Suppressor macrophage treated with lipopolysaccharide for 1 hour (primary cell): ENCODE measurements around the gene OR52J3.
A peak's percentile ranks its signal among the peaks of the same experiment; 100 is the strongest.
"Not testable (repeated sequence)": the region's sequence is repeated elsewhere in the genome, so short reads cannot be mapped to it uniquely, and the experiment has no call there.

ENCODE experiments used
- DNase-seq, 3 donors: peaks; one replicate each; pipeline ENCODE4 v3.0.0-alpha.2; 2020 to 2022

OR52J3 gene

DNA sequence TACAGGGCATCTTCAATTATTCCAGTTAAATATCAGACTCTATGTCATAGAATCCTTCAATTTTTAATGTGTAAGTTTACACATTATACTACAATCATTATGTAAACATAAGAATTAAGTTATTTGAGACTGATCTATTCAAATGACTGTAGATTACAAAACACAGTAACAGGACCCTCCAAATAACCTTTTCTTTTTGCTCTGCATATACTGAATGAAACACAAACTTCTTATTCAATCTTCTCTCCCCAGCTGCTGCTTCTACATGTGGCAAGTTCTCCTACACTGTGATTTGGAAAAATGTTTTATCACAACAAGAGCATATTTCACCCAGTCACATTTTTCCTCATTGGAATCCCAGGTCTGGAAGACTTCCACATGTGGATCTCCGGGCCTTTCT lies at the start of gene OR52J3:
Gene OR52J3 (plus strand): TSS at position 301 of the 400 bp plus-strand sequence. CDS start 0 bp downstream, at position 301.
- DNase-seq, result no peak

DNA sequence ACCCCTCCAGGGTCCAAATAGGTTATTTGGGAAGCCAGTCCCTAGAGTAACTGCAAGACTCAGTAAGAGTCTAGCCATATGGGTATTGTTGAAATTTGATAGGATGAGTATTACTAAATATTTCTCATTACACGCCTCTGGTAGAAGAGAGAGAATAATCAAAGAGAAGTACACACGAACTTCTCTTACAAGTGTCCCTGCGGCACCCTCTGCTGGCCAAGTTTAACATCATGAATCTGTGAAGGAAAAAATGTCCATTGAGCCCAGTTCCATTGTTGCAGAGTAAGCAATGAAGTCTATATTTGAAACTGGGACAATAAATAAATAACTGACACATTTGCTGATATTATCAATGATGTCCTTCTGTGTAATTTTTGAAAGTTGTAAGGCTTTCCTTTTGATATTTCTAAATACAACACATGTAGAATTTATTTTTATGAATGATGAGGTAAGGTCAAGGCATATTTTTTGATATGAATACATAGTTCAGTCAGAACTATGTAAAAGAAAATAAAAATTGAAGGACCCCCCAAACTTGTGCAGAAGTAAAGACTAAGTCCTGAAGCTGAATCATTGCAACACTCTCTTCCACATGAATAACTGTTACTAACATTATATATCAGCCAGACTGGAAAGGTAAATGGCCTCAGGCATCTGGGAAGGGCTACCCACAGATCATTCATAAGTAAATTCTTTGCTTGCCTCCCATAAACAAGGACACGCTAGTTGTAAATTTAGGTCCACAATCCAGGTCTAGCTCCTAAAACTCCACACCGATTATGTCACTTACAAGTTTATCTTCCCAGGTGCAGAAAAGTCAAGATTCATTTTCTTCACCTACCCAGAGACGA lies 41.7 kb upstream of the OR52J3 start:
- peak; percentile 32 to 64 (median 49) for DNase-seq

DNA sequence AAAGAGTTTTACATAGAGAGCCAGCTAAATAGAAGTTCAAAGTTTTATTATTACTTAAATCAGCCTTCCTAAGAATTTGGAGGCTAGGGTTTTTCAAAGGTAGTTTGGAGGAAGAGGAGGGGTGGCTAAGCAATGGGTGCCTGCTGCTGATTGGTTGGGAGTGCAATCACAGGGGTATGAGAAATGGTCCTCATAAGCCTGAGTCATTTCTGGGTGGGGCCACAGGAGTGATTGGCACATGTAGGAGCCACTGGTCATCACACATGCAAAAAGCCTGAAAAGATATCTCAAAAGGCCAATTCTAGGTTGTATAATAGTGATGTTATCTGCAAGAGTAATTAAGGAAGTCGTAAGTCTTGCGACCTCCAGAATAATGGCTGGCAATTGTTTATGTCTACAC lies 38.8 kb upstream of the OR52J3 start:
- DNase-seq, result peak; percentile 4 to 20 (median 15)

DNA sequence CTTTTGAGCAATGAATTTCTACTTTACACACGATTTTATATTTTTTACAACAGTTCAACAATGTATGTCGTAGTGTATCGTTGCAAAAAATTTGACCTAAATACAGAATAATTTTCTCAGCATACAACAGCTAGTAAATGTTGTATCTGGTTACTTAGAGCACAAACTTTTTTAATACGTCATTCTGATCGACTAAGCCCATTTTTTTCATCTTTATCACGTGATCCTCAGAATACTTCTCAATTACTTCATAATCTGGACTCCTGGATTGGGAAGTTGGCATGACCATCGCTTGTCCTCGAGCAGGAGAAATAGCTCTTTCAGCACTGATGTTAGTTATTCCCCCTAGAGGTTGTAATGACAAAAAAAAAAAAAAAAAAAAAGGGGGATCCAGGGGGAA lies 35.1 kb upstream of the OR52J3 start:
- DNase-seq, result no peak

DNA sequence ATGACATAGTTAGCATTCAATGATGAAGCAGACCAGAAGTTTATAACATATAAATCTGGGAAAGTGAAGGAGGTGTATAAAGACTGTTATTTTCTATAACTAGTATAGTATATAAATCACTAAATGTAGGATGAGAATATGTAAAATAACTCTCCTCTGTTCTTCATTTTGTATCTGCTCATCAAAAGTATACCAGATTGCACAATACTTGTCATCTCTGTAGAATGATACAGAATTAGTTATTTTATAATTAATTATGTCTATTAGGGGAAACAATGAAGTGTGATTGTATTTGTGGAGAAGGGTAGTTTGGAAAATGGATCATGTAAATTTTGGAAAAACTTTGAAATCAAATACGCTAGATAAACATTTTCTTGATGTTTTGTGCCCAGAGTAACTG lies 33.3 kb upstream of the OR52J3 start:
- DNase-seq, result no peak

DNA sequence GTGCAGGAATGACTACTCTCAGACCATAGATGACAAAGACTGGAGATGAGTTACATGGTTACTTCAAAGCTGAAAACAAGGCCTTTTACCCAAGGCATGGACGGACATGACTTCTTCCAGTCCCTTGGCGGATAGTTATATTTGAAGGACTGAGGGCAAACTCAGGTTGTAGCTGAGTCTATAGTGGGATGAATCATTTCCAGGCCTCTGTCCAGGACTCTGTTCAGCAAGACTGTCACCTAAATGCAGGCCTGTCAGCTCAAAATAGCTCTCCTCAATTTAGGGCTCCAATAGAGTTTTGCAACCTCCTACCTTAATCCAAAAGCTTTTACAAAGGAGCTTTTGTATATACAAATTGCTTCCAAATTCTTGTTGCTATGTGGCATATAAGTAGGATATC lies 24.3 kb upstream of the OR52J3 start:
- no peak for DNase-seq

DNA sequence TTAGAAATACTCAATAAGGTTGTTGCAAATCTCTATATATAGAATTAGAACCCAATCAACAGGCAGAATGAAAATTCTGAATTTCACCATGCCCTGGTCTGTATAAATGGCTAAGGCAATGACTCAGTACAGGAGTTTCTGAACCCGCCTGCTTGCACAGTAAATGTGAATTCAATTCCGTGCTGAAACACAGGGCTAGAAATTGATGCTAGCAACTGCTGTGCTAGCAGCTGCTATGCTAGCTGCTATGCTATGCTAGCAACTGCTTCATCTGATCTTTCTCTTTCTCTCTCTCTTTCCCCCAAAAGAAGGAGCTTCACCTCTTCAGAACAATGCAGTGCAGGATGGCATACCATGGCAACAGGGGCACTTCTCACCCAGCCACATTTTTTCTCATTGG lies 9.7 kb upstream of the OR52J3 start:
- no peak for DNase-seq

DNA sequence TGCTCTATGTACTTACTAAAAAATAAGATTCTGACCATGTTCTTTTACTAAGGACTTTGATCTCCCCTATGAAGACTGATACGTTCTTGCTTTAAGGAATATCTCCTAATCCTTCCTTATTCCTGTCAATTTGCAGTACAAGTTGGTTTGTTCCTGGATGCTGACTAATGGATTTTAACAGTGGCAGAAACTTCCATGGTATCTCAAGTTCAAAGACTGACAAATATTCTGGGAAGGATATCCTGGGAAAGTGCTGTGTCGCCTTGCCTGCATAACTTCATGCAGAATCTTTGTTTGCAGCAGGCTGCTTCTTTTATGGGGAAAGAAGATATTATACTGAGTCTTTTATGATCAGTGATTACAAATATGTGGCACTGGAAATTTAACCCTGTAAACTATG lies 8.4 kb upstream of the OR52J3 start:
- DNase-seq, result no peak

DNA sequence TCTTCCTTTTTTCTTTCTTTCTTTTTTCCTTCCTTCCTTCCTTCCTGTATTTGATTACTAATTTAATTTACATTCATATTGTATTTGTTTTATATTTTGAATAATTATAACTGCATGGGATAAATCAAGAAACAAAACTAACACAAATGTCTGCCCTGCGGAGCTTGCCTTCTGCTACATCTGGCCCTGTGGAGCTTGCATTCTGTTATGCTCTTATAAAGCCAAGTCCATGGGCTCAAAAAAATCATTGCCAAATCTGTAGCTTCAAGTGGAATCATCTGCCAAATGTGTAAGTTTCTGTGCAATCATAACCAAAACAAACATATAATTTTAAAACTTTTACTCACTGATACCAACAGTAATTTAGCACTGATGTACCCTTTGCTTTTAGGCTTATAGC lies 8.0 kb upstream of the OR52J3 start:
- no peak for DNase-seq

DNA sequence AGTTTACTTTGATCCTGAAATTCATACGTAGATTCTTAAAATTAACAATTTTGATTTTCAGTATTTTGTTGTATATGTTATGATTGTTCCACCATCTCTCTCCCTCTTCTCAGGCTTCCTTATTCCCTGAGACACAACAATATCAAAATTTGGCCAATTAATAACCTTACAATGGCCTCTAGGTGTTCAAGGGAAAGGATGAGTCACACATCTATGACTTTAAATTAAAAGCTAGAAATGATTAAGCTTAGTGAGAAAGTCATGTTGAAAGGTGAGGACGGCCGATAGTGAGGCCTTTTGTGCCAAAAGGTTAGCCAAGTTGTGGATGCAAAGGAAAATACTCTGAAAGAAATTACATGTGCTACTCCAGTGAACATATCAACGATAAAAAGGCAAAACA lies 5.5 kb upstream of the OR52J3 start:
- no peak for DNase-seq

DNA sequence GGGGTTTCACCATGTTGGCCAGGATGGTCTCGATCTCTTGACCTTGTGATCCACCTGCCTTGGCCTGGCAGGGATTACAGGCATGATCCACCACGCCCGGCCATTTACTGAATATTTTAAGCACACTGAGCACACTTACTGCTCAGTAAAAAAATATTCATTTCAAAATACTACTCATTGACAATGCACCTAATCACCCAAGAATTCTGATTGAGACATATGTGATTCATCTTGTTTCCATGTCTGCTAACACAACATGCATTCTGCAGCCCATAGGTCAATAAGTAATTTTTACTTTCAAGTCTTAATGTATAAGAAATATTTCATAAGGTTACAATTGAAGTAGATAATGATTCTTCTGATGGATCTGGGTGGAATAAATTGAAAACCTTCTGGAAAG lies 4.2 kb upstream of the OR52J3 start:
- no peak for DNase-seq

DNA sequence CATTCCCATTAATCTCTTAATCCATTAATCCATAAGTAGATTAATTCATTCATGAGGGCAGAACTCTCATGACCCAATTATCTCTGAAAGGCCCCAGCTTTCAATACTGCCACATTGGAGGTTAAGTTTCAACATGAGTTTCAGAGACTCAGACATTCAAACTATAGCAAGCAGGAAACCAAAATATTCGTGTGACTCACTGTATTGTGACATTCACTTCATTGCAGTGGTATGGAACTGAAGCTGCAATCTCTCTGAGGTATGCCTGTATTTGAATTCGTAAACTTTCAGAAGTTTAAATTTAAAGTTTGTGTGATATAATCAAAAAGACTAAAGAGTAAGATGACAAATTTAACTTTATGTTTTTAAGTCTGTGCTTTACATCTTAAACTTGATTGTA lies 2.9 kb upstream of the OR52J3 start:
- no peak for DNase-seq

DNA sequence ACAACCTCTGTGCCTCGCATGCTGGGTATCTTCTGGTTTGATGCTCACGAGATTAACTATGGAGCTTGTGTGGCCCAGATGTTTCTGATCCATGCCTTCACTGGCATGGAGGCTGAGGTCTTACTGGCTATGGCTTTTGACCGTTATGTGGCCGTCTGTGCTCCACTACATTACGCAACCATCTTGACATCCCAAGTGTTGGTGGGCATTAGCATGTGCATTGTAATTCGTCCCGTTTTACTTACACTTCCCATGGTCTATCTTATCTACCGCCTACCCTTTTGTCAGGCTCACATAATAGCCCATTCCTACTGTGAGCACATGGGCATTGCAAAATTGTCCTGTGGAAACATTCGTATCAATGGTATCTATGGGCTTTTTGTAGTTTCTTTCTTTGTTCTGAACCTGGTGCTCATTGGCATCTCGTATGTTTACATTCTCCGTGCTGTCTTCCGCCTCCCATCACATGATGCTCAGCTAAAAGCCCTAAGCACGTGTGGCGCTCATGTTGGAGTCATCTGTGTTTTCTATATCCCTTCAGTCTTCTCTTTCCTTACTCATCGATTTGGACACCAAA lies 516 bp downstream of the OR52J3 start:
- no peak for DNase-seq

DNA sequence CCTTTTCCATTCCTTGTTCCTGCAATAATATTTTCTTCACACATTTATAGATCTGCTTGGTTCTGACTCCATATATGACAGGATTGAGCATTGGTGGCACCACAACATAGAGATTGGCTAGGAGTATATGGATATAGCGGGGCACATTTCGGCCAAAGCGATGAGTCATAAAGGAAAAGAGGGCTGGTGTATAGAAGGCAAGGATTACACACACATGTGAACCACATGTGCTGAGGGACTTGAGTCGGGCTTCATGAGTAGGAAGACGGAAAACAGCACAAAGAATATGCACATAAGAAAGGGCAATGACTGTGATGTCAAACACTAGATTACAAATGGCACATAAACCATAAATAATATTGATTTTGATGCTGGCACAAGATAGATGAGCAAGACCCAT lies 12.4 kb downstream of the OR52J3 start:
- not testable (repeated sequence) for DNase-seq

DNA sequence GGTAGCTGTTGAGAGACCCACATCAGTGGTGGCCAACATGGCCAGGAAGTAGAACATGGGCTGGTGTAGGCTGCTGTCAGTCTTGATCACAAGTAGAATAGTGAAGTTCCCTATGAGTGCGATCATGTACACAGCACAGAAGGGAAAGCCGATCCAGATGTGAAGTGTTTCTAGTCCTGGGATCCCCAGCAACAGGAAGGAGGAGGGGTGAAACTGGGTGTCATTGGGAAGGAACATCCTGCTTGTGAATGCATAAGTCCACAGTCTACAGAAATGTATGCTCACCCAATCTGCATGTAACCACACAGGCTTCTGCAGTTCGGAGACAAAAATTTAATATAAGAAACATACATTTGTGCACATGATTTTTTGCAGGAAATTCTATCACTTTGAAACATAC lies 13.1 kb downstream of the OR52J3 start, which contains the start of gene OR52E2:
Gene OR52E2 (minus strand): TSS at position 237 of the 400 bp plus-strand sequence. CDS start 0 bp downstream, at position 237.
- DNase-seq, result no peak

DNA sequence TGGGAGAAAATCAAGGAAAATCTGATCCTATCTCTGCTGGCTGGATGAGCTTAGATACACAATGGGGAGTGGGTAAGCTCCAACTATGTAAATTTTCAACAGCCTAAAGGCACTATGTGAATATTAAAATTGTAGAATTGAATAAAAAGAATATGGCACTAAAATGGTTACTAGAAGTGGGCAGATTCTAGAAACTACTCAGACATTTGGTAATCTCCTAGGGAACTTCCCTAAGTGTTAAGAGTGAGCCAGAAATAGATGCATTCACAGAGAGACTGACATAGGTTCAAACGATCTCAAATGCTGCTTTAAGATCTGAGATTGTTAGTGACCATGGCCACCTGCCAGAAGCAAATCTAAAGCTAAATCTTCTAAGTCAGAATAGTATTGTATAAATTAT lies 18.7 kb downstream of the OR52J3 start:
- DNase-seq, result peak in 1 of 3 donors; percentile 5

DNA sequence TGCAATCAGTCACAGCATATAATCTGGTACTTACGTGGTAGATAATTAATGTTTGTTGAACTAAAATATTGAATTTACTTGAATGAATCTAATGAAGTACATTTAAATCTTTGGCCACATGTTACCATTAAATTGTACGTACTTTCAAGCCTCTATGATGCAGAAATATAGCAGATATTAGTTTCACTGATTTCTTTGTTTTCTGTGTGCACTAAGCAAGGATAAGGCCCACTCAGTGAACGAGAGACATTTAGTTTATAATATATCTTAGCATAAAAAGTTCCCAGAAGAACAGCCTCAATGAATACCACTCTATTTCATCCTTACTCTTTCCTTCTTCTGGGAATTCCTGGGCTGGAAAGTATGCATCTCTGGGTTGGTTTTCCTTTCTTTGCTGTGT lies 22.9 kb downstream of the OR52J3 start, which contains the start of gene OR52E1:
Gene OR52E1 (plus strand): TSS at position 301 of the 400 bp plus-strand sequence.
- no peak for DNase-seq

DNA sequence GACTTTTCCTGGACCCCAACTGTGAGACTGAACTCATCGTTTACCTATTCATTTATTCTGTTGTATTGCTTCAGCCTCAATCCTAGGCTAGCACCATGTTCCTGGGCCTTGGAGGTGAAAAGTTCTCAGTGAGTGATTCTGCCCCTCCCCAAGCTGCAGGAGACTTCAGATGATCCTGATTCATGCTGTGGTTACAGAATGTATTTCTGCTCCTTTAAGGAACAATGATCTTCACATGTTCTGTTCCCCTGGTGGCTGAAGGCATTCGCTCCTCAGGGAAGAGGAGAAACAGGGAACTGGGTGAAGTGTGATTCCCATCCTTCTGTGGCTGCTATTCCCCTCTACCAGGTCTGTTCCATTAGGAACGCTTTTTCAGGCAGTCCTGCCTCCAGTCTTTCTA lies 25.5 kb downstream of the OR52J3 start:
- no peak for DNase-seq

DNA sequence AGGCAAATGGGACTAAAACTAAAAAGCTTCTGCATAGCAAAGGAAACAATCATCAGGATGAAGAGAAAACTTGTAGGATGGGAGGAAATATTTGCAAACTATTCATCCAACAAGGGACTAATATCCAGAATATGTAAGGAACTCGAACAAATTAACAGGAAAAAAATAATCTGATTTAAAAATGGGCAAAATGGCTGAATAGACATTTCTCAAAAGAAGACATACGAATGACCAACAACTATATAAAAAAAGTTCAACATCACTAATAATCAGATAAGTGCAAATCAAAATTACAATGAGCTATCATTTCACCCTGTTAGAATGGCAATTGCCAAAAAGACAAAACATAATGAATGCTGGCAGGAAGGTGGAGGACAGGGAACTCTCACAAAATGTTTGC lies 35.1 kb downstream of the OR52J3 start:
- DNase-seq, result no peak

DNA sequence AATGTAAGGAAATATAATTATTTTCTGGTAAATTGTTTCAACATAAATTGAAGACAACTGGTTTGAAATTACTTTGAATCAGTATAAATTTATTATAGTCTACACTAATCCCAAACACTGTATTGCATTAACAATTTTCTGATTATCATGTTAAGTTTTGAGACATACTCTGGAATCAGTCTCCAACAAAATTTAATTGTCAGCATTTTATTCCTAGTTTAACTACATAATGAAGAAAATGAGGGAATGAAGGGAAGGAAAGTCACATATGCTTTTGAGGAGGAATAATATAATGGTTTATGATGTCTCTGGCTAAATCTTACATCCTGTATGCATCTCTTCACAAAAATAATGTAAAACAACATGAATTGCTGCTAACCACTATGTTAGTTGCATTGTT lies 37.3 kb downstream of the OR52J3 start:
- DNase-seq, result no peak

DNA sequence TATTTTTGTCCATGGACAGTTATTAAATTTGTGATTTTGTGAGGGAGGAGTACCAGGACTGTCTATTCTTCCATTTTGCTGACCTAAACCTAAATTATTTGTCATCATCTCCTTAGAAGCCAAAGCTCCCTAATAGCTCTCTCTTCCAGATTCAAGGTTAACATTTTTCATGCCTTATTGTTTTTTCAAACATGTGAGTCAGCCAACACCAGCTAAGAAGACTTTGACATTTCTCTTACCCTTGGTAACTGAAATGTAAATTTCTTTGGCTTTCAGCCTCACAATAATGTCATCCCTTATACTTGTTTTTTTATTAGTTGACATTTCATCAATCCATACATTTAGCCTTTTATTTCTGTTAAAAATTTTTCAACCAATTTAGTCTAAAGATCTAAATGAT lies 42.2 kb downstream of the OR52J3 start:
- DNase-seq, result no peak

DNA sequence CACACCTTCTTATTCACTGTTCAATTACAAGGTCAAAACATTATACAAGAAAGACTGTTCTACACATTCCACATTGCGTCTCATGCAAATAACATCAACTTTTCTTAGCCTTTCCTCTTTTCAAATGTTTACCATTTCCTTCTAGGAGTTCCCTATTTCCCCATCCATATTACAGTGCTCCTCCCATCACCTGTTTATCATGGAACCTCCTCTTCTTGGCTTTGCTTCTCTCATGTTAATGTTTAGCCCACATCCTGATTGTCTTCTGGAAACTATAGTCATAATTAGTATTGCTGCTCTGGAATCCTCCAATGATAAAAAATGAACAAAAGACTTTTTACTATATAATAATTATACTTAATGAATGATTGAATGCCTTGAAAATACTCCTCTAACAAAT lies 44.3 kb downstream of the OR52J3 start:
- DNase-seq, result no peak

DNA sequence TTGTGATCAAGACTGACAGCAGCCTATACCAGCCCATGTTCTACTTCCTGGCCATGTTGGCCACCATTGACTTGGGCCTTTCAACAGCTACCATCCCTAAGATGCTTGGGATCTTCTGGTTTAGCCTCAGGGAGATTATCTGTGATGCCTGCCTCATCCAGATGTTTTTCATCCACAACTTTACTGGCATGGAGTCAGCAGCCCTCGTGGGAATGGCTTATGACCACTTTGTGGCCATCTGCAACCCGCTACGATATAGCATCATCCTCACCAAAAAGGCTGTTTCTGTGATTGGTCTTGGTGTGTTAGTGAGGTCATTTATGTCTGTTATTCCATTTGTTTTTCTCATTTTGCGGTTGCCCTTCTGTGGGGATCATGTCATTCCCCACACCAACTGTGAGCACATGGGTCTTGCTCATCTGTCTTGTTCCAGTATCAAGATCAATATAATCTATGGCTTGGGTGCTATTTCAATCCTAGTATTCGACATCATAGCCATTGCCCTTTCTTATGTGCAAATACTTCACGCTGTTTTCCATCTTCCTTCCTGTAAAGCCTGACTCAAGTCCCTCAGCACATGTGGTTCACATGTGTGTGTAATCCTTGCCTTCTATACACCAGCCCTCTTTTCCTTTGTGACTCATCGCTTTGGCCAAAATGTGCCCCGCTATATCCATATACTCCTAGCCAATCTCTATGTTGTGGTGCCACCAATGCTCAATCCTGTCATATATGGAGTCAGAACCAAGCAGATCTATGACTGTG lies 46.7 kb downstream of the OR52J3 start:
- no peak for DNase-seq

DNA sequence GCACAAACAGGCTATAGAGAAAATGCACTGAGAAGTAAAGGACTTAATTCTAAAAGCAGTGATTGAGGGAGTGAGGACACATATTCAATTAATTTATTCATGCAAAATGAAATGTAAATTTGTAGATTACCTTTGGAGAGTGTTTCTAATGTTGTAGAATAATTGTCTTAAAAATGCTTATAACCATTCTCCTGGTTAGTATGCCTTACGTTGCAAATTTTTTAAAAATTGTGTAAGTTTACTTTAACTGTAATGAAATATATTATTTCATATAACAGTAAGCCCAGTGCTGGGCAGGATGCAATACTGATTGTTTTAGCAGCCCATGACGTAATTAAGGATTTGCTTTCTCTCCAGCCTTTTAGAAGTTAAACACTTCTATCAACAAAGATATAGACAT lies 49.7 kb downstream of the OR52J3 start:
- DNase-seq, result no peak
